HEK293 (cell line): ENCODE results near the gene PDE10A.

ENCODE experiments used
- BCL11B ChIP-seq: fragments of 450-650 bp; formaldehyde crosslinking; IDR thresholded peaks from 2 replicates; pipeline ENCODE4 v1.5.1; 2016; ENCODE audit warnings: low read depth, missing biosample characterization, missing genetic modification characterization
- GLIS2 ChIP-seq: fragments of 450-650 bp; formaldehyde crosslinking; IDR thresholded peaks from 2 replicates; pipeline ENCODE4 v1.5.1; 2016; ENCODE audit warnings: missing biosample characterization, missing genetic modification characterization
- HIC1 ChIP-seq: fragments of 450-650 bp; formaldehyde crosslinking; IDR thresholded peaks from 2 replicates; pipeline ENCODE4 v1.5.1; 2016; ENCODE audit warnings: missing biosample characterization, missing genetic modification characterization
- KLF8 ChIP-seq: fragments of 450-650 bp; formaldehyde crosslinking; IDR thresholded peaks from 2 replicates; pipeline ENCODE4 v1.5.1; 2016; ENCODE audit warnings: missing biosample characterization, missing genetic modification characterization
- OVOL3 ChIP-seq: fragments of 450-650 bp; formaldehyde crosslinking; IDR thresholded peaks from 2 replicates; pipeline ENCODE4 v1.5.1; 2016; ENCODE audit warnings: missing biosample characterization, missing genetic modification characterization
- PATZ1 ChIP-seq: fragments of 450-650 bp; formaldehyde crosslinking; IDR thresholded peaks from 2 replicates; pipeline ENCODE4 v1.5.1; 2016; ENCODE audit warnings: missing biosample characterization, missing genetic modification characterization
- REST ChIP-seq: fragments of 450-650 bp; formaldehyde crosslinking; IDR thresholded peaks from 2 replicates; pipeline ENCODE4 v1.5.1; 2016; ENCODE audit warnings: missing biosample characterization, missing genetic modification characterization
- SCRT1 ChIP-seq: fragments of 450-650 bp; formaldehyde crosslinking; IDR thresholded peaks from 2 replicates; pipeline ENCODE4 v1.5.1; 2016; ENCODE audit warnings: missing biosample characterization, missing genetic modification characterization, borderline replicate concordance
- SCRT2 ChIP-seq: fragments of 450-650 bp; formaldehyde crosslinking; IDR thresholded peaks from 2 replicates; pipeline ENCODE4 v1.5.1; 2016; ENCODE audit warnings: missing biosample characterization, missing genetic modification characterization
- SP3 ChIP-seq: fragments of 450-650 bp; formaldehyde crosslinking; IDR thresholded peaks from 2 replicates; pipeline ENCODE4 v1.5.1; 2016; ENCODE audit warnings: missing biosample characterization, missing genetic modification characterization
- YY1 ChIP-seq: fragments of 450-650 bp; formaldehyde crosslinking; IDR thresholded peaks from 2 replicates; pipeline ENCODE4 v1.5.1; 2018; ENCODE audit warnings: missing biosample characterization, missing genetic modification characterization
- ZBTB10 ChIP-seq: fragments of 450-650 bp; formaldehyde crosslinking; IDR thresholded peaks from 2 replicates; pipeline ENCODE4 v1.5.1; 2016; ENCODE audit warnings: missing biosample characterization, missing genetic modification characterization
- ZBTB26 ChIP-seq: fragments of 450-650 bp; formaldehyde crosslinking; optimal IDR thresholded peaks from 2 replicates; pipeline ENCODE3; 2016; ENCODE audit warnings: missing biosample characterization, mild to moderate bottlenecking, missing genetic modification characterization
- ZEB2 ChIP-seq: fragments of 450-650 bp; formaldehyde crosslinking; IDR thresholded peaks from 2 replicates; pipeline ENCODE4 v1.5.1; 2016; ENCODE audit warnings: missing biosample characterization, missing genetic modification characterization
- ZFP69B ChIP-seq: fragments of 450-650 bp; formaldehyde crosslinking; IDR thresholded peaks from 2 replicates; pipeline ENCODE4 v1.5.1; 2016; ENCODE audit warnings: missing biosample characterization, missing genetic modification characterization
- ZNF18 ChIP-seq: fragments of 450-650 bp; formaldehyde crosslinking; IDR thresholded peaks from 2 replicates; pipeline ENCODE4 v1.5.1; 2016; ENCODE audit warnings: missing biosample characterization, missing genetic modification characterization
- ZNF341 ChIP-seq: fragments of 450-650 bp; formaldehyde crosslinking; IDR thresholded peaks from 2 replicates; pipeline ENCODE4; 2016; ENCODE audit warnings: low read depth, missing biosample characterization, missing genetic modification characterization
- ZNF354C ChIP-seq: fragments of 450-650 bp; formaldehyde crosslinking; IDR thresholded peaks from 2 replicates; pipeline ENCODE4 v1.5.1; 2016; ENCODE audit warnings: missing biosample characterization, missing genetic modification characterization, low read depth, borderline replicate concordance
- ZNF366 ChIP-seq: fragments of 450-650 bp; formaldehyde crosslinking; conservative IDR thresholded peaks from 2 replicates; pipeline ENCODE4 v1.5.1; 2016; ENCODE audit warnings: missing biosample characterization, missing genetic modification characterization
- ZNF843 ChIP-seq: fragments of 450-650 bp; formaldehyde crosslinking; IDR thresholded peaks from 2 replicates; pipeline ENCODE4 v1.5.1; 2016; ENCODE audit warnings: missing biosample characterization, missing genetic modification characterization

PDE10A gene

GRCh38 chr6:165663736-165664558, 906 bp upstream of the PDE10A start (continued):
- TF ChIP-seq SCRT1 (tag by site-specific recombination) (peak; percentile 85; the same call in 1 of the 2 replicates), ZBTB26 (tag by site-specific recombination) (peak; percentile 98), SP3 (tag by site-specific recombination) (peak; percentile 27; the same call in 1 of the 2 replicates), PATZ1 (peak; percentile 68; the same call in 1 of the 2 replicates), YY1 (peak; percentile 74), ZNF354C (tag by site-specific recombination) (no peak), ZBTB10 (tag by site-specific recombination) (peak; percentile 37), ZNF843 (tag by site-specific recombination) (no peak), GLIS2 (tag by site-specific recombination) (peak; percentile 61; the same call in 1 of the 2 replicates), OVOL3 (tag by site-specific recombination) (no peak), ZNF366 (tag by site-specific recombination) (peak; percentile 55; the same call in 1 of the 2 replicates), BCL11B (tag by site-specific recombination) (no peak), ZNF18 (tag by site-specific recombination) (no peak), REST (tag by site-specific recombination) (0 out of 2 replicates have a peak, but pooled peaks have one; percentile 10), HIC1 (0 out of 2 replicates have a peak, but pooled peaks have one; percentile 28), SCRT2 (peak; percentile 97), ZEB2 (peak; percentile 89), KLF8 (tag by site-specific recombination) (peak; percentile 16; the same call in 1 of the 2 replicates), ZFP69B (tag by site-specific recombination) (no peak), ZNF341 (tag by site-specific recombination) (peak; percentile 87)
